GM18502 (cell line): ENCODE results near the gene KLHL14.

ENCODE experiments used
- ATAC-seq: cut with Tn5 transposase; IDR thresholded peaks from one replicate; pipeline ENCODE4 v1.9.1; 2021; ENCODE audit warnings: mild to moderate bottlenecking; ENCODE audit not compliant: unreplicated experiment, poor library complexity

KLHL14 gene

GRCh38 chr18:32771169-32771751, 1.6 kb downstream of the KLHL14 start:
- ATAC-seq: no peak

- no peak for ATAC-seq
These were observed 2.1 kb downstream of the KLHL14 start for GRCh38 chr18:32770666-32771168.

GRCh38 chr18:32770054-32770665, 2.7 kb downstream of the KLHL14 start:
- ATAC-seq: no peak

GRCh38 chr18:32769586-32770053, 3.2 kb downstream of the KLHL14 start:
- no peak for ATAC-seq

- ATAC-seq: no peak
These were observed 3.7 kb downstream of the KLHL14 start for GRCh38 chr18:32769071-32769585.

GRCh38 chr18:32767400-32767799, 5.4 kb downstream of the KLHL14 start:
- no peak for ATAC-seq

- no peak for ATAC-seq
These were observed 8.1 kb downstream of the KLHL14 start for GRCh38 chr18:32764611-32765244.

- ATAC-seq: no peak
These were observed 9.5 kb downstream of the KLHL14 start for GRCh38 chr18:32763293-32763692.

- no peak for ATAC-seq
These were observed 11.6 kb downstream of the KLHL14 start for GRCh38 chr18:32761231-32761630.

GRCh38 chr18:32760391-32760790, 12.4 kb downstream of the KLHL14 start:
- ATAC-seq: peak; percentile 100

- ATAC-seq: no peak
These were observed 13.1 kb downstream of the KLHL14 start for GRCh38 chr18:32759611-32760167.

GRCh38 chr18:32754508-32755263, 18.1 kb downstream of the KLHL14 start:
- ATAC-seq: no peak

- no peak for ATAC-seq
These were observed 19.1 kb downstream of the KLHL14 start for GRCh38 chr18:32753656-32754260.

GRCh38 chr18:32750328-32750727, 22.5 kb downstream of the KLHL14 start:
- ATAC-seq: no peak

- no peak for ATAC-seq
These were observed 23.0 kb downstream of the KLHL14 start for GRCh38 chr18:32749809-32750208.

- ATAC-seq: no peak
These were observed 30.2 kb downstream of the KLHL14 start for GRCh38 chr18:32742579-32742978.

- no peak for ATAC-seq
These were observed 37.0 kb downstream of the KLHL14 start for GRCh38 chr18:32735781-32736180.

- ATAC-seq: no peak
These were observed 38.4 kb downstream of the KLHL14 start for GRCh38 chr18:32734442-32734841.

GRCh38 chr18:32732165-32732564, 40.7 kb downstream of the KLHL14 start:
- no peak for ATAC-seq

- ATAC-seq: peak; percentile 98
These were observed 42.2 kb downstream of the KLHL14 start for GRCh38 chr18:32730620-32731091.
